ENCODE results near the gene TNFRSF9.

DNA sequence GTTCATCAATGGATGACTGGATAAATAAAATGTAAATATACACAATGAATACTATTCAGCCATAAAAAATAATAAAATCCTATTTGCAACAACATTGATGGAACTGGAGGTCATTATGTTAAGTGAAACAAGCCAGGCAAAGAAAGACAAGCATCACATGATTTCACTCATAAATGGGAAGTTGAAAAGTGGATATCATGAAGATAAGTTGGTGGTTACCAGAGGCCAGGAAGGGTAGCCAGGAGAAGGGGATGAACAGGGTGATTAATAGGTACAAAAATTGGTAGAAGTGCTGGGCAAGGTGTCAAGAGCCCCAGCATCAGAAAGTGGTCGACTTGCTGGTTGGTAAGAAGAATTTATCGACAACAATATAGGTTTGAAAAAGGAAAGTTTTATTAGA is 19.5 kb upstream of the TNFRSF9 start:
- no peak for TF ChIP-seq CTCF (IDR thresholded peaks at IDR 0.05)
- TF ChIP-seq EP300 (IDR thresholded peaks at IDR 0.05), result no peak
